ENCODE results near the gene SURF2. TPM values are rescaled to one million over a fixed set of nuclear protein-coding genes. Genes with fewer than 3 reads are reported as not detected.

Gene SURF2
- total and polyA plus RNA-seq, 9 of the 15 experiments (the other 6 are each of a cell fraction or from before 2014, with no cell fraction given), result 5.5 to 82.5 (median 21.3) TPM

GRCh38 chr9:133360400-133361393 lies 4.3 kb downstream of the SURF2 start (continued):
- TF ChIP-seq POLR2AphosphoS2 (IDR thresholded peaks at IDR 0.05; ENCODE audit: low read length), result peak; percentile 36; the same call in 1 of the 2 replicates
- TF ChIP-seq ZSCAN29 (IDR thresholded peaks at IDR 0.05), result no peak
- TF ChIP-seq NCOR1 (IDR thresholded peaks at IDR 0.05), result no peak
- TF ChIP-seq TFAP4 (CRISPR knock-in tag; IDR thresholded peaks at IDR 0.05; ENCODE audit: borderline replicate concordance), result no peak
- no peak for TF ChIP-seq PURB (CRISPR knock-in tag; IDR thresholded peaks at IDR 0.05; ENCODE audit: low read depth)
- no peak for TF ChIP-seq GTF2F1 (IDR thresholded peaks at IDR 0.05; ENCODE audit: low read depth, low read length)
- TF ChIP-seq ZNF274 (IDR thresholded peaks at IDR 0.05; ENCODE audit: borderline replicate concordance, low read depth, low read length), result no peak
- TF ChIP-seq RERE (CRISPR knock-in tag; IDR thresholded peaks at IDR 0.05; ENCODE audit: borderline replicate concordance), result no peak
- no peak for TF ChIP-seq ZNF740 (CRISPR knock-in tag; IDR thresholded peaks at IDR 0.05)
- TF ChIP-seq ZNF740 (tag; IDR thresholded peaks at IDR 0.05), result no peak
- no peak for TF ChIP-seq NFE2 (IDR thresholded peaks at IDR 0.05; ENCODE audit: low read depth)
- TF ChIP-seq ZFP1 (CRISPR knock-in tag; IDR thresholded peaks at IDR 0.05), result no peak
- no peak for TF ChIP-seq CREB1 (IDR thresholded peaks at IDR 0.05)
- TF ChIP-seq CREB1 (CRISPR knock-in tag; IDR thresholded peaks at IDR 0.05), result no peak
- no peak for TF ChIP-seq SFPQ (IDR thresholded peaks at IDR 0.05; ENCODE audit: low read depth, low read length)
- no peak for TF ChIP-seq ZNF695 (CRISPR knock-in tag; IDR thresholded peaks at IDR 0.05)
- no peak for TF ChIP-seq ZSCAN32 (CRISPR knock-in tag; IDR thresholded peaks at IDR 0.05)
- no peak for TF ChIP-seq YBX1 (IDR thresholded peaks at IDR 0.05)
- no peak for TF ChIP-seq CREM (IDR thresholded peaks at IDR 0.05; ENCODE audit: low read depth)
